ENCODE data around the gene HHIPL2.

HHIPL2 gene
- total RNA-seq: 0 to 0.28 reads per million in 2 donors

GRCh38 chr1:222547944-222548671, at the start of gene HHIPL2:
HHIPL2 (minus strand) TSS chr1:222548104; CDS start chr1:222548044, 60 bp downstream.
- DNase-seq: no peak

- no peak for DNase-seq
Observed at GRCh38 chr1:222596696-222597095, 48.8 kb upstream of the HHIPL2 start.

- no peak for DNase-seq
Observed at GRCh38 chr1:222594789-222595188, 46.9 kb upstream of the HHIPL2 start.

- no peak for DNase-seq
Observed at GRCh38 chr1:222592171-222592570, 44.3 kb upstream of the HHIPL2 start.

- peak; percentile 76 for DNase-seq
Observed at GRCh38 chr1:222589462-222590302, 41.8 kb upstream of the HHIPL2 start, which contains the start of gene TAF1A. TAF1A (minus strand) TSS chr1:222589933.

GRCh38 chr1:222588135-222588534, 40.2 kb upstream of the HHIPL2 start:
- no peak for DNase-seq

- no peak for DNase-seq
Observed at GRCh38 chr1:222586842-222587241, 38.9 kb upstream of the HHIPL2 start.

- DNase-seq: no peak
Observed at GRCh38 chr1:222583079-222583478, 35.2 kb upstream of the HHIPL2 start.

GRCh38 chr1:222582099-222582774, 34.3 kb upstream of the HHIPL2 start:
- DNase-seq: no peak

- DNase-seq: no peak
Observed at GRCh38 chr1:222579316-222579715, 31.4 kb upstream of the HHIPL2 start.

- no peak for DNase-seq
Observed at GRCh38 chr1:222570837-222571236, 22.9 kb upstream of the HHIPL2 start.

- DNase-seq: no peak
Observed at GRCh38 chr1:222561656-222562055, 13.8 kb upstream of the HHIPL2 start.

- no peak for DNase-seq
Observed at GRCh38 chr1:222557574-222557973, 9.7 kb upstream of the HHIPL2 start.

GRCh38 chr1:222557148-222557547, 9.2 kb upstream of the HHIPL2 start:
- DNase-seq: no peak

GRCh38 chr1:222555992-222556615, 8.2 kb upstream of the HHIPL2 start:
- no peak for DNase-seq

GRCh38 chr1:222554177-222554576, 6.3 kb upstream of the HHIPL2 start:
- no peak for DNase-seq

- no peak for DNase-seq
Observed at GRCh38 chr1:222552882-222553281, 5.0 kb upstream of the HHIPL2 start.

- no peak for DNase-seq
Observed at GRCh38 chr1:222547260-222547614, 667 bp downstream of the HHIPL2 start.

GRCh38 chr1:222546548-222547259, 1.2 kb downstream of the HHIPL2 start:
- no peak for DNase-seq

GRCh38 chr1:222546091-222546490, 1.8 kb downstream of the HHIPL2 start:
- DNase-seq: no peak

- DNase-seq: no peak
Observed at GRCh38 chr1:222543817-222544216, 4.1 kb downstream of the HHIPL2 start.

- DNase-seq: no peak
Observed at GRCh38 chr1:222540598-222540995, 7.3 kb downstream of the HHIPL2 start.

Measured in T-helper 9 cell (primary cell).